Inflammatory macrophage treated with lipopolysaccharide for 4 hours (primary cell): ENCODE results near the gene EPS15.
"Not testable (repeated sequence)": the region's sequence is repeated elsewhere in the genome, so short reads cannot be mapped to it uniquely, and the experiment has no call there.

ENCODE experiments used
- DNase-seq: peaks from one replicate; pipeline ENCODE4 v3.0.0-alpha.2; 2020

The EPS15 gene

DNA sequence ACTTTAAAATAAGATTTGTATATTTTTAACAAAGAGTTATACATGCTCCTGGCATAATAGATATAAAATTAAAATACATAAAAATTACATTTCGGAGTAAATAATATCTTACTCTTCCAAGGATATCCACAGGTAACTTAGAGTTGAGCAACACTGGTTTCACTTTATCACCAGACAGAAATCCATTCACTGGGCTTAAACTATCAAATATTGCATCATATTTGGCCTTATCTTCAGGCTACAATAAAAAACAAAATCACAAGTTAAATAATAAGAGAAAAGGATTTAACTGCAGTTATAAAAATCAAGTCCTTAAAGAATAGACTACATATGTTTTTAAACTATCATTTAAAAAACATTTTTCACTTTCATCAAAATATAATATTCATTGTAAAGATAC is 55.5 kb downstream of the EPS15 start:
- no peak for DNase-seq

- DNase-seq, result not testable (repeated sequence)
Measured at GRCh38 chr1:51462289-51462688, 56.8 kb downstream of the EPS15 start.

DNA sequence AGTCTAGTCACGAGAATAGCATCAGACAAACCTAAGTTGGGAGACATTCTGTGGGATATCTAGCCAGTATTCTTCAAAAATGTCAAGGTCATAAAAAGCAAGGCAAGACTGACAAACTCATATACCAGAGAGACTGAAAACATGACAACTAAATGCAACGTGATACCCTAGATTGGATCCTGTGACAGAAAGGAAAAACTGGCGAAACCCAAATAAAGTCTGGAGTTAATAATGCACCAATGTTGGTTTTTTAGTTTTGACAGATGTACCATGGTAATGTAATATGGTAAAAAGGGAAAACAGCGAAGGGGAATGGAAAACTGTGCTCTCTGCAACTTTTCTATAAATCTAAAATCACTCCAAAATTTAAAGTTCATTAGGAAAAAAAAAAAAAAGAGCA is 64.5 kb downstream of the EPS15 start:
- DNase-seq, result no peak

- DNase-seq, result no peak
Measured at GRCh38 chr1:51453010-51453409, 66.1 kb downstream of the EPS15 start.

DNA sequence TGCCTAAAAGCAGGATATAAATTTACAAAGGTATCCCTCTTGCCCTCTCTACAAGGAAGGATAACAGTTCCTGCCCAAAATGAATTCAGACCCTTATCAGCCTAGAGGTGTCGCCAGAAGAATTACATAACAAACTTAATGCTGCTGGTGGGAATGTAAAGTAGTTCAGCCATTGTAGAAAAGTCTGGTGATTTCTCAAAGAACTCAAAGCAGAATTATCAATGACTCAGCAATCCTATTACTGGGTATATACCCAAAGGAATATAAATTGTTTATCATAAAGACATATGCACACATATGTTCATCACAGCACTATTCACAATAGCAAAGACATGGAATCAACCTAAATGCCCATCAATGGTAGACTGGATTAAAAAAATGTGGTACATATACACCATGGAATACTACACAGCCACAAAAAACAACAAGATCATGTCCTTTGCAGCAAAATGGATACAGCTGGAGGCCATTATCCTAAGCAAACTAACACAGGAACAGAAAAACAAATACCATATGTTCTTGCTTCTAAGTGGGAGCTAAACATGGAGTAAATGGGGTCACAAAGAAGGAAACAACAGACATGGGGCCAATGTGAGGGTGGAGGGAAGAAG is 70.1 kb downstream of the EPS15 start:
- not testable (repeated sequence) for DNase-seq

DNA sequence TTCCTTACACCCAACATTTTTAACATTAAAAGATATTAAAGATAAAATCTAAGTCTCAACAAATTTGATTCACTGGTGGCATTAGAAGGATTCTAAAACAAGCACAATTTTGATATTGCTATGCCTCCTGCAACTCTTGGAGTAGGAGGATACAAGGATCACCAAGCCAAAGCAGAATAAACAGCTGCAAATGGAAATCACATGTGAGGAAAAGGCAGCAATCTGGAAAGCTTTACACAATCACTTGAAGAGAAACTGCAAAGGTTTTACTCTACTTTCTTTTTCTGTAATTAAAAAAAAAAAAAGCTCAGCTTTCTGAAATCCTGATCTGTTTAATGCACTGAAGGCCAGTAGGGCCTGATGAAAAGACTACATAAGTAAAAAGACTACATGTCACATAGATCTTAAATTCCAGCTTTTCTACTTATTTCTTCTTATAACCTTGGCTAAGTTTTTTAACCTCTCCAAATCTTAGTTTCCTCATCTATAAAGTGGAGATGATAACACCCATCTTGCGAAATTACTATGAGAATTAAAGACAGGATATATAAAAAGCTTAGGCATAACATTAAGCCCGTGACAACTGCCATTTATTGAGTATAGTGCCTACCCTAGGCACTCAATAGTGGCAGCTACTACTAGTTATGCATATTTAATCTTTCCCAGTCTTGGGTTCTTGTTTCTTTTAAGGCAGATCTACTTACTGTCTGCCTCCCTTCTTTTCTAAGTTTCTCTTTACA is 73.5 kb downstream of the EPS15 start:
- DNase-seq, result peak; percentile 10

- no peak for DNase-seq
Measured at GRCh38 chr1:51444534-51445192, 74.4 kb downstream of the EPS15 start.

GRCh38 chr1:51444096-51444495 is 75.0 kb downstream of the EPS15 start:
- DNase-seq, result no peak

- no peak for DNase-seq
Measured at GRCh38 chr1:51443555-51443954, 75.5 kb downstream of the EPS15 start.

DNA sequence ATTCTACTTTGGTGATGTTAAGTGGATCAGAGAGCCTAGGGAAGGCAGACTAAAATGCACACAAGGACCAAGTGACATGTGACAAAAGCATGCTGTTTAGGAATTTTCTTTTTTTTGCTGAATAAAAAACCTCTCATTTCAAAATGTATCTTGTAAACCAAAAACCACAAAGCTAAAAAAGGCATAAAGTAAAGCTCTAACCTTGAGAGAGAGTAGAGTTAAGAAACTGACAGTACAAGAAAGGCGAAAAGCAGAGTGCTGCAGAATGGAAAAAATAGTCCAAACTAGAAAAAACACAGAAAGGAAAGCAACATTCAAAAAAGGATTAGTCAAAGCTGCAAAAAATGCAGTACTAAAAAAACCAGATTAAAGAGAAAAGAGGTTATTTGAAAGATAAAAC is 76.5 kb downstream of the EPS15 start:
- DNase-seq, result no peak

DNA sequence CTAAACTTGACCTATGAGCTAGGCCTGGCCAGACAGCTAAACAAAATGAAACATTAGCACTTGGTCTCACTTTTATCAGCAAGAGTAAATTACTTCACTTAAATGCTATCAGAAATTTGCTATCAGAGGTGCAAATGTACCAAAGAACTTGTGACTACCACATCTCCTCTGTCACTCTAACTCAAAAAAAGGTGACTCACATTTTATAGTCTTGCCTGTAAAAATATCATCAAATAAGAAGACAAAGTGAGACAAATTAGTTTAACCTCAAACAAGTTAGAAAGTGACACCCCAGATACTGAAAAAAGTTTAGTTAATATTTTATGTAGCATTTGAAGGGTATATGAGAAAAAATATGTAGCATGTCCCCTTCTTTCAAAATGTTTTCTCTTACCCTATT is 76.9 kb downstream of the EPS15 start:
- no peak for DNase-seq

GRCh38 chr1:51439895-51440294 is 79.2 kb downstream of the EPS15 start:
- DNase-seq, result no peak

GRCh38 chr1:51439053-51439452 is 80.0 kb downstream of the EPS15 start:
- peak; percentile 4 for DNase-seq

- DNase-seq, result not testable (repeated sequence)
Measured at GRCh38 chr1:51437391-51437790, 81.7 kb downstream of the EPS15 start.

GRCh38 chr1:51435878-51436277 is 83.2 kb downstream of the EPS15 start:
- DNase-seq, result no peak

GRCh38 chr1:51433972-51434510 is 85.0 kb downstream of the EPS15 start:
- DNase-seq, result no peak

DNA sequence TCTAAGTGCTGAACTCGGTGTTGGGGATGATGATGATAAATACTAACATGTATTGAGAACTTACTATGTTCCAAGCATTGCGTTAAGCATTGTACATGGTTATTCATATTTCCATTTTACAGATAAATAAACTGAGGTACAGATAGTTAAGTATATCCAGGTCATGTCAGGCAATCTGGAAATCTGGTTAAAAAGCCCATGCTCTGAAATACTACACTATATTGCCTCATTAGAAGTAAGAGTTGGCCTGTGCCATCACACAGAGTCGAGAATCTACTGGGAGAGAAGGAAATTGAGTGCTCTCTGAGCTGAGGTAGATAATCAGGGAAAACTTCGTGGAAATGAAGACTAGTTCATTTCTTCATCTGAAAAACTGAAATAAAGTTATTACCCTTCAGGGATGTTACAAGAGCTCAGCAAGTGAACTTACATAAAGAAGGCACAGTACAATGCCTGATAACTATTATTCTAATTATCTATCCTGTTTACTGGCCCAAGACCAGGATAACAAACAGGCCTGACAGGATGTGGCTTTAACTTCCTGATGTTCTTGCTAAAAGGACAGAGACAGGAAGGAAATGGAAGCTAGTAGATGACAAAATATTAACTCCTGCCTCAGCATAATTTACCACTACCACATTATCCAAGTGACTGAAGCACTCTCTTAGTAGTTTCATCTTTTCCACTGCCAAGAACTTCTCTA is 85.6 kb downstream of the EPS15 start:
- peak; percentile 36 for DNase-seq

DNA sequence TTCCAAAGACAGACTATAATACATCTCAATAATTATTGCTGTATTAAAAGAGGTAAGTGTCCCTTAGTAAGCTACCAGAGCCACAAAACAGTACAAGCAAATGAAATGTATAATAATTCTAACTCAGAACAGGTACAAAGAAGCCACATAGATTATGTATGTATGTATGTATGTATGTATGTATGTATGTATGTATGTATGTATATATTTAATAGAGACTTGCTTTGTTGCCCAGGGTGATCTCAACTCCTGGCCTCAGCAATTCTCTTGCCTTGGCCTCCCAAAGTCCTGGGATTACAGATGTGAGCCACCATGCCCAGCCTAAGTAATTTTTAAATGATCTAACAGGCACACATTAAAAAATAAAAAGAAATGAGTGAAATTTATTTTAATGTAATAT is 86.9 kb downstream of the EPS15 start:
- DNase-seq, result no peak

- DNase-seq, result no peak
Measured at GRCh38 chr1:51427438-51427837, 91.6 kb downstream of the EPS15 start.

DNA sequence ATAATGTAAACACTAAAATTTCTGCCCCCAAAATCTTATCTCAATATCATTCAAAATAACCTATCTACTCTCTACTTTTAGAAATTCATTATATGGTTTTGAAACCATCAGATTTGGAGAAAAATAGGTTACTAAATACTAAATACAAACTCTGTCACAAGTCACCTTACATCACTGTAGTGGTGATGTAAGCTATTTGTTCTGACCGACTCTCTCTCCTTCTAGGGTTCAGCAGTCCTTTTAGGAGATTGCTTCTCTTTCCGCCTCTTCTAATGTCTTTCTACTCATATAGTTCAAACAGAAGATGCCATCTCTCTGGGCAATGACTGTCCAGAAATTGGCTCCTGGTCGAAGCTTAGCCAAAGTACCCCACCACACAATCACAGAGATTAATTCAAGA is 93.1 kb downstream of the EPS15 start:
- DNase-seq, result peak; percentile 28

- DNase-seq, result no peak
Measured at GRCh38 chr1:51425273-51425672, 93.8 kb downstream of the EPS15 start.

DNA sequence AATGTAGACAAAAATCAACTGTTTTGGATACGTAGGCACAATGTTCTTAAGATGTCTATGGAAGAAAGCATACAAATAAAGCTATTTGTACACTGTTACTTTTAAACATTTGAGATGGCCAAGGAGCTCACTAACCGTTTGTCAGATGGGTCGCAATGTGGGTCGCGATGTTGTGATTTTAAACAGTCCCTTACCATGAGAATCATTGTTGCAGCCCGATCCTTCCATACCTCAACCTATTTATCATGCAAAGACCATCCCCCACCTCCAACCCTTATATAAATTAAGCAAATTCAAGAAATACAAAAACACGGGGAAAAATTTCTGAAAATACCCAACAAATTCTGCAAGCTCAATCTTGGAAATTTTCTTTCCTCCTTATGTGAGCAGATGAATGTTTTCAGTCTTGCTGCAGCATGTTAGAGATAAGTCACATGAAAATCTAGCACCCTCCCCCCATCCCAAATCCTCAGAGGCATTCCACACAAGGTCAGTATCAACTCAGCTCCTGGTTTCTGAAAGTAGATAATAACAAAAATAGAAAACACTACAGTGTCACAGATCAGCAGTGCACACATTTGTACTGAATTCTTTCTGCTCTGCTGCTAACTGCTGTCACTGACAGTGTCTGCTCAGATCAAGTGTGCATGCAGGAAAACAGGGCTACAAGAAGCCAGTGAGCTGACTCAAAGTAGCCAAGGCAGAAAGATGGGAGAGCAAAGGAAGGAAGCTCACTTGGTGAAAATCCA is 95.8 kb downstream of the EPS15 start:
- DNase-seq, result no peak
